Skin epidermis (tissue), 12 donors: ENCODE data around the gene ASPHD1.
"Not testable (repeated sequence)": the region's sequence is repeated elsewhere in the genome, so short reads cannot be mapped to it uniquely, and the experiment has no call there.

ENCODE experiments used
- H3K27ac ChIP-seq, 21 experiments: fragments of 200-600 bp; sonication (generic) in 11 of 21; one replicate each; pipeline ENCODE4 v1.5.0; 2020; ENCODE audit warnings: mild to moderate bottlenecking in 3 of 21, inconsistent platforms in 2 of 21, moderate library complexity in 2 of 21
- H3K4me3 ChIP-seq, 7 experiments: fragments of 200-600 bp; sonication (generic) in 2 of 7; one replicate each; pipeline ENCODE4 v1.5.0; 2020; ENCODE audit warnings: inconsistent platforms in 2 of 7, mild to moderate bottlenecking in 2 of 7, moderate library complexity in 1 of 7

ASPHD1 gene

DNA sequence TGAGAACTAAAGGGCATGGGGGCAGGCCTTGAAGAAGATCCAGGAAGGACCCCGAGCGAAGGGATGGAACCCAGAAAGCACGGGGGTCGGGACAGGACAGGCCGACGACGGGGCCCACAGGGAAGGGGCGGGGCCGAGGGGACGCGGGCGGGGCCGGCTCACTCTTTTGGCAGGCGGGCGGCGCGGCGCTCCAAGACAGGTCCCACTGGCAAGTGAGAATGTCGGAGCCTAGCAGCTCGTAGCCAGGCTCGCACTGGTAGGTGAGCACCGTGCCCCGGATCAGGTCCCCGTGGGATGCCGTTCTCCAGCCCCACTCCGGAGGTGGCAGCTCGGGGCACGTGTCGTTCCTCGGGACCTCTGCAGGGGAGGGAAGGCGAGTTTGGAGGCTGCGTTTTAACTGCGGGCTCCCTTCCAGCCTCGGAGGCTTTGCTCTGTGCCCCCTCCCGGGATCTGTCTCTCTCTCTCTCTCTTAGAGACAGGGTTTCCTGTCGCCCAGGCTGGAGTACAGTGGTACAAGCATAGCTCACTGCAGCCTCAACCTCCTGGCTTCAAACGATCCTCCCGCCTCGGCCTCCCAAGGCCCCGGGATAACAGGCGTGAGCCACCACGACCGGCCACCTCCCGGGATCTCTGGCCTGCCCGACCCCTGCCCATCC, 23.6 kb upstream of the ASPHD1 start:
- H3K27ac ChIP-seq, result no peak overlapping the region
- peak overlapping the region in 4 of 7 experiments; percentile 6 to 22 (median 9) for H3K4me3 ChIP-seq

DNA sequence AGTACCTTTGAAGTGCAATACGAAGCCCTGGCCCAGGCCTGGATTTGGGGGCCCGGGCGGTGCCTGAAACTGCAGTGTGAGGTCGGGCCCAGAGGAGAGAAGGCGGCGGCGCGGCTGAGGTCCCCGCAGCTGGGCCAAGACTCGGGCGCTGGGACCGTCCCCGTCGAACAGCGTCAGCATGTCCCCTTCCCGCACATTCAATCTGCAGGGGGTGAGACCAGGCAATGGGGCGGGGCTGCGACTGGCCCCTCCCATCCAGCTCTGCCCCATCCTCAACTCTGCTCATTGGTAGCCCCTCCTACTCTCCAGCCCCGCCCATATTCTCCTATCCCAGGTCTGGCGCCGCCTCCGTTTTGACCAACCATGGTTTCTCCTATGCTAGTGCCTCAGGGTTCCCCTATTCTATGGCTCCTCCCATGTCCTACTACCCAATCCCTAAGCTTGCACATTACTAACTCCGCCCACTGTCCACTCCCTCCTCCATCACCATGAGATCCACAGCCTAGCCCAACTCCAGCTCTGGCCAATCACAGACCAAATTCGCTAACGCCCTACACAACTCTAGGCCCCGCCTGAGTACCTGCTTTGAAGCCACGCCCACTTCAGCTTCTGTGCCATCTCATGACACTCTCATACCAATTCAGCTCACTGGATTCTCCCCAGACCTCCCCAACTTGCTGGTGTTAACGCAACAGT, 22.9 kb upstream of the ASPHD1 start:
- no peak overlapping the region for H3K27ac ChIP-seq
- H3K4me3 ChIP-seq, result peak overlapping the region in 1 of 7 experiments; percentile 10

DNA sequence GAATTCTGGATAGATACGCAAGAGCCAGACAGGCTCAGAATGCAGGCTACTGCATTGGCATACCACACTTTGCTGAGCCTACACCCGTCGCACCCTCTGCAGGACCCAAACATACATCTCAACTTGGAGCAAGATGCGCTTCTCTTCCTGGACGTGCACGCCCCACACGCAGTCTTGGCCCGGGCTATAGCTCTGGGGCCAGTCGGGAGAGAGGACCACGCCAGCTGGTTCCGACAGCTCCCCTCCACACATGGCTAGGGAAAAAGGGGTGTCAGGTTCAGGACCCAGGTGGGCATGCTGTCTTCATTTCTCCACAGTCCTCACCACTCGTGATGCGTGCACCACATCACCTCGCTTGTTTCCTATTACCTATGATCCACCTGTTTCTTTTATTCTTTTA, 22.1 kb upstream of the ASPHD1 start:
- H3K27ac ChIP-seq, result no peak overlapping the region
- no peak overlapping the region for H3K4me3 ChIP-seq

DNA sequence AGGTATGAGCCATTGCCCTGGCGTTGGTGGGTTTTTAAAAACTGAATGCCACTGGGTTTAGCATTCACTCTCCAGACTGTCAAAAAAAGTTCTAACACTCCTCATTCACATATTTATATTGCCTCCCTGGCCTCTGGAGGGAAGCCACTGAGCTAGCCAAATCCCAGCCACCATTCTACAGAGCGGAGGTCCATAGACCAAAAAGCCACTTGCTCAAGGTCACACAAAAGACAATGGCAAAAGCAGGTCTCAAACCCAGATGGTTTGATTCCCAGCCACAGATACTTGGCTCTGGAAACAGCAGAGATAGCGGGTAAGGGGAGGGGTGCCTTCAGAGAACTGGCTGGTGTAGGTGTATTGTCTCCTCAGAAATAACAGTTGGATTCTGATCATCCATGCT, 19.2 kb upstream of the ASPHD1 start:
- H3K27ac ChIP-seq, result no peak overlapping the region
- no peak overlapping the region for H3K4me3 ChIP-seq

DNA sequence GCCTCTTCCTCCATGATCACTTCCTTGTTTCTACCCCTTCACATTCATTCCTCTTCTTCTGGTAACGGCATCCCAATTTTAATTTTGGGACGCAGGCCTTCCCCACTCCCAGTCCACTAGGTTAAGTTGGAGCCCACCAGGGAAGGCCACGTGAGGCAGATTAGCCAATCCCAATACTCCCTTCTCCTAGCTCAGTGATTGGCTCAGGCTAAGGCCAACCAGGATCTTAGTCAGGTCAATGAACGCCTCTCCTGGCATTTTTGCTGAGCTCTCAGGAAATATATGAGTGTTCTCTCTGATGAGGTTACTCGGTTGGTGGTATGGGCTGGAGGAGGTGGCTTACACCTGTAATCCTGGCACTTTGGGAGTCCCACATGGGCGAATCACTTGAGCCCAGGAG, 16.3 kb upstream of the ASPHD1 start:
- no peak overlapping the region for H3K4me3 ChIP-seq
- no peak overlapping the region for H3K27ac ChIP-seq

DNA sequence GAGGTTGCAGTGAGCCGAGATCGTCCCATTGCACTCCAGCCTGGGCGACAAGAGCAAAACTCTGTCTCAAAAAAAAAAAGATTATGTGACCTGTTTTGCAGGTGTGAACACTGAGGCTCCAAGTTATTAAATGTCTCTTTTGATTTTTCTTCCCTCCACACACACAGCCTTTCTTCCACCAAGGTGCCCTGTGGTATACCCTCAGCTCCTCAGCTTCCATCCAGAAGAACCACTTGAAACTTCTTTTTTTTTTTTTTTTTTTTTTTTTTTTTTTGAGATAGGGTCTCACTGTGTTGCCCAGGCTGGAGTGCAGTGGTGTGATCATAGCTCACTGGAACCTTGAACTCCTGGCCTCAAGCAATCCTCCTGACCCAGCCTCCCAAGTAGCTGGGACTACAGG, 10.9 kb upstream of the ASPHD1 start:
- not testable (repeated sequence) for H3K27ac ChIP-seq, H3K4me3 ChIP-seq

DNA sequence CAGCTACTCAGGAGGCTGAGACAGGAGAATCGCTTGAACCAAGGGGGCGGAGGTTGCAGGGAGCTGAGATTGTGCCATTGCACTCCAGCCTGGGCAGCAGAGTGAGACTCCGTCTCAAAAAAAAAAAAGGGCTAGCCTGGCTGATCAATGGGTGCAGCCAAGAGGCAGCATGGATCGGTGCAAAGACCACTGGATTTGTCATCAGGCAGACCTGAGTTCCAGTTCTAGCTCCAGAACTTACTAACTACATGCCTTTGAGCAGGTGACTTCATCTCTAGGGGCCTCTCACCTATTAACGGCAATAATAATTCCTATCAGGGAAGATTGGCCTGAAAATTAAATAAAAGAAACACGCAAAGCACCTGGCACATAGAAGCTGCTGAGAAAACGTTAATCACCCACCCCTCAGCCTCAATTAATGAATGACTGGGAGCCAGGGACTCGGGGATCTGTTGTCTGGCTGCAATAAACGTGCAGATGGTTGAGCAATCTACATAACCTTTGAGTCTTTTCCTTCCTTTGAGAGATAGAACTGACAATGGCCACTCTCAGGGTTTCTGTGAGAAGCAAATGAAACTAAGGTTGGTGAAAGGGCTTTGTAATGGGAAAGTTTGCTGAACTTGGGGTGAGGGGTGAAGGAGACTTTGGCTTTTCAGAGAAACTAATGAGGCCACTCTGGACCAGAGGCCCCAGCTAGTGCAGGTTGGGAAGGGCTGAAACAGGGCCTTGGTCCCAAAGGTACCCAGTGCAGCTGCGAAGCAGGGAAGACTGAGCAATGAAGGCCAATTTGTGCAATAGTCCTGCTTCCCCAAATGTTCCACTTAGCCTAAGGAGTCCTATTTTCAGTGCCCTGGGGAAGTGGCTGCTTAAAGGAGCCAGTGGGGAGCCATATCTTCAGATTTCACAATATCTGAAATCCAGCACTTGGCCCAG, 8.5 kb upstream of the ASPHD1 start:
- H3K4me3 ChIP-seq, result no peak overlapping the region
- no peak overlapping the region for H3K27ac ChIP-seq

DNA sequence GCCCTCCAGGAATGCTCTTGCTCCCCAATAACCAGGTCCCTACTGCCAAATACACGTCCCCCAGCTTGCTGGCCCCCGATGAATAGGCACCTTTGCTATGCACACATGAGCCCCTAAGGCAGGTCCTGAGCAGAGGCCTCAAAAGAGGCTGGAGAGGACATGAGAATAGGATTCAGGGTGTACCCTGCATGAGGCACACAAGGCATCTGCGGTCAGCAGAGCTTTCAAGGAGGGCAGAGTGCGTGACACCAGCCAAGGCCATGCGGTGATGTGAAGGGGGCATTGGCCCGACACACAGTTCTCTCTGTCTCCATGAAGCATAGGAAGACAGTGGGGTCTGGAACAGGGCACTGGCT, 7.9 kb upstream of the ASPHD1 start:
- Histone ChIP-seq H3K4me3 (no peak overlapping the region), H3K27ac (no peak overlapping the region)

DNA sequence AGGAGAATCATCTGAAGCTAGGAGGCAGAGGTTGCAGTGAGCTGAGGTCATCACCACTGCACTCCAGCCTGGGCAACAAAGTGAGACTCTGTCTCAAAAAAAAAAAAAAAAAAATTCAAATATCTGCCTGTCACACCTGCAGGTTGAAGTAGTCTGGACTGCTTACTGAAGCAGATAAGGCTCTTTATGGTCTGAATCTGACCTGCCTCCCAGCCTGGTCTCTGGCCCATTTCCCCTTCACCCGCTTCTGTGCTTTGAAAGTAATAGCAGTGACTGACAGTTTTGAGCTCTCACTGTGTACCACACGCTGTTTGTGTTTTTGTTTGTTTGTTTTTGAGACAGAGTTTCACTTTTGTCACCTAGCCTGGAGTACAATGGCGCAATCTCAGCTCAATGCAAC, 6.7 kb upstream of the ASPHD1 start:
- no peak overlapping the region for H3K4me3 ChIP-seq
- H3K27ac ChIP-seq, result no peak overlapping the region

DNA sequence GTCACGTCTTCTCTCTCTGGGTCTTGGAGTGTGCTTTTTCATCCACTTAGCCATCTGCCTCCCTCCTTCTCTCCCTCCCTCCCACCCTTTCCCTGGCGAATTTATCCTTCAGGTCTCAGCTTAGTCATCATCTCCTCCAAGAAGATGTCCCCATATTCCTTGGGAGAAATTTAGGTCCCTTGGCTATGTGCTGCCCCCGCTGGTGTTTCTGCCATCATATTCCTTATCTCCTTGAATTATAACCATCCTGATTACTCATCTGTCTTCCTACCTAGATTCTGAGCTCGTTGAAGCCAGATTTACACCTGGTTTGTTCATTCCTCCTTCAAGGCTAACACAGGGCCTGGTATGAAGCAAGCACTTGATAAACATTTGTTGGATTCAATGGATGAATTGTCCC, 5.9 kb upstream of the ASPHD1 start:
- H3K4me3 ChIP-seq, result no peak overlapping the region
- no peak overlapping the region for H3K27ac ChIP-seq

DNA sequence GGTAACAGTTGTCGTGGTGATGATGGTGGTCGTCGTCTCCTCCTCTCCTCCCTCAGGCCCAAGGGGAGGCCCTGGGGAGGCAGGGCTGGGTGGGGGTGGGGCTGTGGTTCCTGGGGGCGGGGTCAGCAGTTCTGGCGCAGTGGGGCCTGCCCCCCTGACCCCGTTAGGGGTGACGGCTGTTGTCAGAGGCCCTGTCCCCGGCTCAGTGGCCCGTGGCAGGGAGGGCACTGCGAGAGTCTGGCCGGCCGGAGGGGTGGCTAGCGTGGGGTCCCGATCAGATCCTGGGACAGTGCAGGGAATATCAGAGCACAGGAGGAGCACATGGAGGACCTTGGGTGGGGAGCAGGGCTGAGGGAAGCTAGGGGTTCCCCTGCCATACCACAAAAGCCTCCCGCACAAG, 3.4 kb upstream of the ASPHD1 start:
- H3K27ac ChIP-seq, result no peak overlapping the region

DNA sequence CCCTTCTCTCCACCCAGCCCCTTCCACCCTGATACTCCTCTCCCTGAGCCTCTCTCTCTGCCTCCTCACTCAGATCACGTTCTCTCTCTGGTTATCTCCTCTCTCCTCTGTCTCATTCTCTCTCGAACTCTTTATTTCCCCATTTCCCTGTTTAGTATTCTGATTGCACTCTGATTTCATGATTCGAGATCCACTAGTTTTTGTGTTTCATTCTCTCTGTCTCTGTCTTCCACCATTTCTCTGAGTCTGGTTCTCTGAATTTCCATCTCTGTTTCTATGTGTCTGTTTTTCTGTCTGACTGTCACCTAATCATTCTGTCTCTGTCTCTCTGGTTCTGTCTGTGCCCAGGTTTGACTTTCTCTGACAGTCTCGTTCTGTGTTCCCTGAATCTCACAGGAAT, 3.0 kb upstream of the ASPHD1 start:
- Histone ChIP-seq H3K4me3 (no peak overlapping the region), H3K27ac (no peak overlapping the region)

More for the DNA sequence above, 3.4 kb upstream of the ASPHD1 start:
- no peak overlapping the region for H3K4me3 ChIP-seq

DNA sequence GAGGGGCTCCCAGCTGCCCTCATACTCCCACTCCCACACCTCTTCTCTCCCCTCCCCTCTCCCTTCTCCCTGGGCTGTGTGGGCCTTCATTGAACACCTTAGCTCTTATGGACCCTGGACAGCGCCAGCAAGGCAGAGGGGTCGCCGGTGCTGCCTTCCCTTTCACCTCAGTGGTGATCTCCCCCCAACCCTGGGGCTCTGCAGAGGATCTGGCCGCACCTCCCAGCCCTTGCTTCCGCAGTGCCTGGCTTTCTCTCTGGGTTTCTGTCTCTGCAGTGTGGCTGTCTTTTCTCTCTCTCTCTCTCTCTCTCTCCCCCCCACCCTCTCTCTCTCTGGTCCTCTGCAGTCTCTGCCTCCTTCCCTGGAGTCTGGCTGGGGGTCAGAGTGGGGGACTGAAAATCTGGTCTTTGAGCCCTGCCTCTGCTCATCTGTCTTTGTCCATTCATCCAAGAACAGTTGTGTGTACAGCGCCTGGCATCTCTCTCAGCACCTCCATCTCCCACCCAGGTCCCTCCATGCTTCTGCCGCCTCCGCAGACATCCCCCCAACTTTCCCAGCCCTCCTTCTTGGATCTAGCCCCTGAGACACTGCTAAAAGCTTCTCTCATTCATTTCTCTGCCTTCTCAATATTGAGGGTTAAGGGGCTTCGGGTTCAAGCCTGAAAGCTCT, 2.0 kb upstream of the ASPHD1 start:
- Histone ChIP-seq H3K27ac (no peak overlapping the region), H3K4me3 (no peak overlapping the region)

DNA sequence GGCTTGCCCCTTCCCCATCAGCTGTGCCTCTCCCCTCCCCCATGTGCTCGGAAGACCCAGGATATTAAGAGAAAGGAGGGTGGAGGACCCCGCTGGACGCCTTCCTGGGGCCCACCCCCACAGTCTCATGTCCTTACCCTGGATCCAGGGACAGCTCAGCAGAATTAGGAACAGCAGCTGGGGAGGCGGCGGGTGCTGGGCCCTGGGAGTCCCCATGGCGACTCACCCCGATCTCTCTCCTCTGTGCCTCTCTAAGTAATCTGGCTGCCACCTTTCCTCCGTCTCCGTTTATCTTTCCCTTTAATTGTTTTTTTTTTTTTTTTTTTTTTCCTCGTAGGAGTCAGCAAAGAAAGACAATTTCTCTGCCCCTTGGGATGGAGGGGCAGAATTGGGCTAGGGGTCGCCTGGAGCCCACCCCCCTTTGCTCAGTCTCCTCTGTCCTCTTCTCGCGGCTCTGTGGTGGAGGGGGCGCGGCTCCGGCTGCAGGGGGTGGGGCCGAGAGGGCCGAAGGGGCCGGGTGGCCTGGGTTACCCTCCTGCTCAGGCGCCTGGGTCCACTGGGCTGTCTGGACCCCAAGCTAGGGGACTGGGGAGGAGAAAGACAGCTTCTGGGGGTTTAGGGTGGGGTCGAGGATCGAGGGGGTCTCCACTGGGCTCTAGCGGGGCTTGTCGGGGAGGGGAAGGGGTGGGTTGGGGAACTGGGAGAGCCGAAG, 1.3 kb upstream of the ASPHD1 start:
- peak overlapping the region in 3 of 21 experiments; percentile 29 to 49 (median 42) for H3K27ac ChIP-seq
- H3K4me3 ChIP-seq, result peak overlapping the region in 6 of 7 experiments; percentile 49 to 69 (median 64)

DNA sequence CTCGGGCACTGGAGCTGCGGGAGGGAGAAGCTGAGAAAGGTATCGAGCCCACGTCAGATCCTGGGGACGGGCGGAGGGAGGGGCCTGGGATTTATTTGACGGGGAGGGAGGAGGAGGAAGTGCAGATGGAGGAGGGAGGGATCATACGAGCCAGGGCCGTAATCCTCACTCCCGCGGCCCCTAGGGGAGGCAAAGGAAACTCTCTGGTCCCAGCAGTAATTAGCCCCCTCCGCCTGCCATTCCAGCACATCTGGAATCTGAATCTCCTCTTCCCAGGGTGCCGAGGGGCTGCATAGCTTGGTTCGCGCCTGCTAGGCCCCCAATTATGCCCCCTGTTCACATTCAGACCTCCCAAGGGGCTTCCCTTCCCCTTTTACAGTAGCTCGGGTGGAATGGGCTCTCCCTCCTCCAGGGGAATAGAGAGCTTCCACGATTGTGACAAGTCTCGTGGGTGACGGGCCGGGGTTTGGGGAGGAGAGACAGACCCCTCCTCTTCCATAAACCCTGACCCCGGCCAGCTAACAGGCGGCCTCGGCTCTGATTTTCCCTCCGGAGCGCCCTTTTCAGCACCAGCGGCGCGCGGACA, 679 bp upstream of the ASPHD1 start, which contains the start of gene SEZ6L2:
Gene SEZ6L2 (minus strand): TSS at position 35 of the 586 bp plus-strand sequence. CDS start 531 bp downstream, outside the sequence.
- Histone ChIP-seq H3K4me3 (peak within 1 kb of the TSS; percentile 34 to 69 (median 62)), H3K27ac (peak within 1 kb of the TSS in 7 of 21 experiments; percentile 3 to 49 (median 29))

DNA sequence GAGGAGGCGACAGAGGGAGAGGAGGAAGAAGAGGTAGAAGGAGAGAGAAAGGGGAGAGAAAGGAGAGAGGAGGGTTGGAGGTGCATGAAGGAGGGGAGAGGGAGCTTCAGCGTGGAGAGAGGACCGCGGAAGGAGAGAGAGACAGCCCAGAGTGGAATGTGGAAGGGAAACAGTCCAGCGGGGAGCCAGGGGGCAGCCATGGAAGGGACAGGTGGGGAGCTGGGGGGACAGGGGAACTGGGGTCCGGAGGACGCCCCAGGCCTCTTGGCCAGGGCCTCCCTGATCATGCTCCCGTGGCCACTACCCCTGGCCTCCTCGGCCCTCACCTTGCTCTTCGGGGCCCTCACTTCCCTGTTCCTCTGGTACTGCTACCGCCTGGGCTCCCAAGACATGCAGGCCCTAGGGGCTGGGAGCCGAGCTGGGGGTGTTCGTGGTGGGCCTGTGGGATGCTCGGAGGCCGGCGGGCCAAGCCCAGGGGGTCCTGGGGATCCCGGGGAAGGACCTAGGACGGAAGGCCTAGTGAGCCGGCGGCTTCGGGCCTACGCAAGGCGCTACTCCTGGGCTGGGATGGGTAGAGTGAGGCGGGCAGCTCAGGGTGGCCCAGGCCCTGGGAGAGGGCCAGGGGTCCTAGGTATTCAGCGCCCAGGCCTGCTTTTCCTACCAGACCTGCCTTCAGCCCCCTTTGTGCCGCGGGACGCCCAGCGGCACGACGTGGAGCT, 759 bp downstream of the ASPHD1 start:
- Histone ChIP-seq H3K4me3 (peak overlapping the region in 6 of 7 experiments; percentile 34 to 69 (median 64)), H3K27ac (peak overlapping the region in 2 of 21 experiments; percentile 8 to 29)

DNA sequence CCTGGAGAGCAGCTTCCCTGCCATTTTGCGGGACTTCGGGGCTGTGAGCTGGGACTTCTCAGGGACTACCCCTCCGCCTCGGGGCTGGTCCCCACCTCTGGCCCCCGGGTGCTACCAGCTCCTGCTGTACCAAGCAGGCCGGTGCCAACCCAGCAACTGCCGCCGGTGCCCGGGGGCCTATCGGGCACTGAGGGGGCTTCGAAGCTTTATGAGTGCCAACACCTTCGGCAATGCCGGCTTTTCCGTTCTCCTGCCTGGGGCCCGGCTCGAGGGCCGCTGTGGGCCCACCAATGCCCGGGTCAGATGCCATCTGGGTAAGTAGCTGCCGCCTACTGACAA, 1.3 kb downstream of the ASPHD1 start:
- Histone ChIP-seq H3K4me3 (no peak overlapping the region), H3K27ac (no peak overlapping the region)

DNA sequence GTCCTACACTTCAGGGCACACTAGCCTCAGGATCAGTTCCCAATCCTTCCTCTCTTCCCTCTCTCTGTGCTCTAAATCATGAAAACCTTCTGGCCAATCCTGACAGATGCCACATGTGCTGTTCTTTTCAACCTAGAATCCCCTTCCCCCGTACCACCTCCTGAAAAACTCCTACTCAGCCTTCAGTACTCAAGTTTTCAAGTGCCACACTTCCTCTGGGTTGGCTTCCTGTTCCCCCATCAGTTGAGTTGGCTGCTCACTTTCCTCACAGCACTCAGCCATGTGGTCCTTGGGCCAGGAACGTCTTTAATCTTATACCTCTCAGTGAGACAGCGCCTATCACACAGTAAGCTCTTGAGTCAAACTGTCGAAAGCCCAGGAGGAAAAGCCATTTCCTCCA, 3.3 kb downstream of the ASPHD1 start:
- no peak overlapping the region for H3K27ac ChIP-seq
- no peak overlapping the region for H3K4me3 ChIP-seq
